Neural crest cell (in vitro differentiated cells): ENCODE measurements around the gene PEMT. TPM values are rescaled to one million over a fixed set of nuclear protein-coding genes. Genes with fewer than 3 reads are reported as not detected.

Experiments used
- DNase-seq: peaks from one replicate; pipeline ENCODE4 v3.0.0; 2021; ENCODE audit warnings: low read depth, mixed read lengths, low spot score
- H3K27ac Mint-ChIP-seq: one replicate; pipeline ENCODE4 v1.8.0; 2021; ENCODE audit warnings: mild to moderate bottlenecking, mixed read lengths; ENCODE audit not compliant: unreplicated experiment
- H3K27me3 Mint-ChIP-seq: 2 replicates; pipeline ENCODE4 v1.8.0; 2021; ENCODE audit warnings: low read depth, mild to moderate bottlenecking, mixed read lengths
- H3K36me3 Mint-ChIP-seq: 2 replicates; pipeline ENCODE4 v1.8.0; 2021; ENCODE audit warnings: low read depth, mild to moderate bottlenecking, mixed read lengths
- H3K4me1 Mint-ChIP-seq: 2 replicates; pipeline ENCODE4 v1.8.0; 2021; ENCODE audit warnings: mixed read lengths
- H3K4me3 Mint-ChIP-seq: one replicate; pipeline ENCODE4 v1.8.0; 2021; ENCODE audit warnings: mild to moderate bottlenecking, mixed read lengths
- H3K9me3 Mint-ChIP-seq: 2 replicates; pipeline ENCODE4 v1.8.0; 2021; ENCODE audit warnings: mixed read lengths
- total RNA-seq: library from RNA; stranded (reverse); gene quantifications from 2 replicates; pipeline ENCODE4 v1.2.1, GENCODE V29; 2021
- TF ChIP-seq, protein P1 (sequence below): fragments of 200-600 bp; sonication (generic); conservative IDR thresholded peaks from 2 replicates; pipeline ENCODE4 v1.5.0; 2021; ENCODE audit warnings: antibody characterized with exemption, mild to moderate bottlenecking

Gene PEMT
- total RNA-seq, 1 donor from 2014 or later: 43.0 TPM

DNA sequence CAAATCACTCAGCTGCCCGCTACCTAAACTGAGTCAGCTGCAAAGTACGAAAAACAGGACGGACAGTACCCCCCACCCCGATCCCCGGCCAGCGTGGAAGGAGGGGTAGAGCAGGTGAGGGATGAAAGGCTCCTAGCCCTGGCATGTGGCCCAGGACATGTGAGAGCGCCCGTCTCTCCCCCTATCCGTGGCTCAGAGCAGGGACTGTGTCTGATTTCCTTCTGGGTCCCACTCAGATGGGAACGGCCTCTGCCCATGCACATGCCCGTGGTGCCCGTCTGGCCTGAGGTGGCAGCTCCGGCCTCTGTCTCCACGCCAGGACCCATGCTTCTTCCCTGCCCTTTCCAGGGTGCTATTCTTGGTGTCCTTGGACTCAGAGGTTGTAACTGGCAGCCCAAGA is 65.1 kb downstream of the PEMT start:
- no peak overlapping the region for H3K27ac Mint-ChIP-seq

DNA sequence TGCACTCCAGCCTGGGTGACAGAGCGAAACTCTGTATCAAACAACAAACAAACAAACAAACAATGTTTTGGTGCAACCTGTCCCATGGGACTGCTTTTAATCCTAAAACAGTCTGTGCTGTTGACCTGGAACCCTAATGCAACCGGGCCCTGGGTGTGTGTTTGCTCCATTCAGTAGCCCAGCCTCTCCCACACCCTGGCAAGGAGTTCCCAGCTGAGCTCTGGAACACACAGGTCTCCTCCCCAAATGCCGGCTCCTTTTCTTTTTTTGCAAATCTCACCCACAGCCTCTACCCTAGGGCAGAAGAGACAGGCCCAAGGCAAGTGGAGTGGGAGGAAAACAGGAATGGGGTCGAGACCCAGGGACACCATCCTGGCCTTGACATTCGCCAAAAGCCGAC is 65.6 kb downstream of the PEMT start:
- no peak overlapping the region for H3K27ac Mint-ChIP-seq
- no peak for DNase-seq
- TF ChIP-seq, protein P1, sequence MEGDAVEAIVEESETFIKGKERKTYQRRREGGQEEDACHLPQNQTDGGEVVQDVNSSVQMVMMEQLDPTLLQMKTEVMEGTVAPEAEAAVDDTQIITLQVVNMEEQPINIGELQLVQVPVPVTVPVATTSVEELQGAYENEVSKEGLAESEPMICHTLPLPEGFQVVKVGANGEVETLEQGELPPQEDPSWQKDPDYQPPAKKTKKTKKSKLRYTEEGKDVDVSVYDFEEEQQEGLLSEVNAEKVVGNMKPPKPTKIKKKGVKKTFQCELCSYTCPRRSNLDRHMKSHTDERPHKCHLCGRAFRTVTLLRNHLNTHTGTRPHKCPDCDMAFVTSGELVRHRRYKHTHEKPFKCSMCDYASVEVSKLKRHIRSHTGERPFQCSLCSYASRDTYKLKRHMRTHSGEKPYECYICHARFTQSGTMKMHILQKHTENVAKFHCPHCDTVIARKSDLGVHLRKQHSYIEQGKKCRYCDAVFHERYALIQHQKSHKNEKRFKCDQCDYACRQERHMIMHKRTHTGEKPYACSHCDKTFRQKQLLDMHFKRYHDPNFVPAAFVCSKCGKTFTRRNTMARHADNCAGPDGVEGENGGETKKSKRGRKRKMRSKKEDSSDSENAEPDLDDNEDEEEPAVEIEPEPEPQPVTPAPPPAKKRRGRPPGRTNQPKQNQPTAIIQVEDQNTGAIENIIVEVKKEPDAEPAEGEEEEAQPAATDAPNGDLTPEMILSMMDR: no peak
- no peaks in the 10 kb centered on the region for H3K36me3 Mint-ChIP-seq
- H3K27me3 Mint-ChIP-seq: no peaks in the 10 kb centered on the region
- H3K9me3 Mint-ChIP-seq: no peaks in the 10 kb centered on the region
- peaks cover 13% of the 10 kb centered on the region for H3K4me1 Mint-ChIP-seq
- no peak overlapping the region for H3K4me3 Mint-ChIP-seq

More for the DNA sequence above, 65.1 kb downstream of the PEMT start:
- H3K4me3 Mint-ChIP-seq: no peak overlapping the region
- H3K27me3 Mint-ChIP-seq: no peaks in the 10 kb centered on the region
- peaks cover 13% of the 10 kb centered on the region for H3K4me1 Mint-ChIP-seq
- H3K36me3 Mint-ChIP-seq: no peaks in the 10 kb centered on the region
- TF ChIP-seq, protein P1: no peak
- H3K9me3 Mint-ChIP-seq: no peaks in the 10 kb centered on the region
- no peak for DNase-seq

DNA sequence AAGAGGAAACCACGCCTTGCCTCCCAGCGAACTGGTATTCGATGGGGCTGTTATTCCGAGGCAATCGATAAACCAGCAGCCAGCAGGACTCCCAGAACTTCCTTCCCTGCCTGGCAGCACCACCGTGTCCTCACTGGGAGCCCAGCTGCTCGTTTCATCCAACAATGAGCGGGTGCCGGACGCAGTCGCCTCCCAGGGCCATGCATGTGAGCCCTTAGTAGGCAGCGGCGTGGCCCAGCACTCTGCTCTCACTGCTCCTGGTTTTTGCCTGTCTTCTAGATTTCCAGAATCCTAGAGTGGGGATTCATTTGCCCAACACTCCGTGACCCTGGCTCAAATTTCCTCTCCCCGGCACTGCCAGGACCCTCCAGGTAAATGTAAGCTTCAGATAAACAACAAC is 66.2 kb downstream of the PEMT start:
- DNase-seq: no peak
- peak overlapping the region; percentile 50 for H3K27ac Mint-ChIP-seq
- peaks cover 13% of the 10 kb centered on the region for H3K4me1 Mint-ChIP-seq
- TF ChIP-seq, protein P1: no peak
- no peaks in the 10 kb centered on the region for H3K27me3 Mint-ChIP-seq
- no peak overlapping the region for H3K4me3 Mint-ChIP-seq
- H3K36me3 Mint-ChIP-seq: no peaks in the 10 kb centered on the region
- no peaks in the 10 kb centered on the region for H3K9me3 Mint-ChIP-seq

GRCh38 chr17:17523731-17524490 is 67.6 kb downstream of the PEMT start:
- Mint-ChIP-seq H3K9me3 (no peaks in the 10 kb centered on the region), H3K27ac (no peak overlapping the region), H3K27me3 (no peaks in the 10 kb centered on the region), H3K36me3 (no peaks in the 10 kb centered on the region), H3K4me1 (peaks cover 13% of the 10 kb centered on the region), H3K4me3 (no peak overlapping the region)
- TF ChIP-seq, protein P1: no peak
- DNase-seq: no peak

DNA sequence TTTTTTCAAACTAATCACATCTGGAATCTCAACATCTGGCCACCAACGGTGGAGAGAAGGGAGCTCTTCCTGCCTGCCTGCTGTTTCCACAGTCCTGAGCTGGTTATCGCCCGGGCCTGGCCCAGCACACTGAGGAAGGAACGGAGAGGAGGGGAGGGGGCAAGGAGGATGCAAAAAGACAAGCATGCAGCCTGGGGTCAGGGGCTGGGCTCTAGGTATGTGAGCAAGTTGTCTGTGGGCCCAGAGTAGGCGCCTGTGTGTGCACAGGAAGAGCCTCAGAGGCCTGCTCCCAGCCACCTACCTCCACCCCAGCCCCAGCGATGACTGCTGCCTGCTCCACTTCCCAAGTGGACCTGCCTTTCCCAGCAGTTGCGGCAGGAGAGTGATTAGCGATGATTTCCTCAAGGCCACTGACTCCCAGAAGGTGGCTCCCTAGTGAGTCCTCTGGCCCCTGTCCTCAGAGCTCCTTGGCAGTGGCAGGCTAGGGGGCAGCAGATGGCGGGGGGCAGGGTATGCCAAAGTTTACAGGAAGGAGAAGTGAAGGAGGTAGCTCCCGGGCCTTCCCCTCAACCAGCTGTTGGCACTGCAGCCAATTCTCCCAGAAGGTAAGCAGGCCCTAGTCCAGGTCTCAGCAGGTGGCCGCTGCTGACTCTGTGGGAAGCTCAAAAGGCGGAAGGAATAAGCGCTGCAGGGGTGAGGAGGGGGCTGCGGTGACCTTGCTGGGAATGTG is 68.3 kb downstream of the PEMT start:
- H3K27ac Mint-ChIP-seq: peak overlapping the region; percentile 62
- peaks cover 13% of the 10 kb centered on the region for H3K4me1 Mint-ChIP-seq
- H3K27me3 Mint-ChIP-seq: no peaks in the 10 kb centered on the region
- no peaks in the 10 kb centered on the region for H3K9me3 Mint-ChIP-seq
- no peaks in the 10 kb centered on the region for H3K36me3 Mint-ChIP-seq
- no peak overlapping the region for H3K4me3 Mint-ChIP-seq
- TF ChIP-seq, protein P1: no peak
- no peak for DNase-seq
